Measurements from ENCODE around the gene KRT28.
A peak's percentile ranks its signal among the peaks of the same experiment; 100 is the strongest.

GRCh38 chr17:40818733-40819527 is 19.2 kb upstream of the KRT28 start:
- TF ChIP-seq CTCF (IDR thresholded peaks at IDR 0.05) (no peak), CBX2 (IDR thresholded peaks at IDR 0.05; ENCODE audit: borderline replicate concordance, low read depth) (no peak), MAFK (IDR thresholded peaks at IDR 0.05; ENCODE audit: partially characterized antibody) (peak; percentile 69), RAD21 (conservative IDR thresholded peaks at IDR 0.05 in 1 of 2, IDR thresholded peaks at IDR 0.05 in 1 of 2) (no peak; a peak in 1 of 5 replicates), ZFP36 (IDR thresholded peaks at IDR 0.05; ENCODE audit: borderline replicate concordance, partially characterized antibody) (no peak), POLR2AphosphoS2 (conservative IDR thresholded peaks at IDR 0.05; ENCODE audit: low read length) (no peak), RFX5 (IDR thresholded peaks at IDR 0.05) (no peak), REST (IDR thresholded peaks at IDR 0.05) (no peak), EP300 (IDR thresholded peaks at IDR 0.05) (no peak), KDM1A (IDR thresholded peaks at IDR 0.05; ENCODE audit: low read depth) (no peak), POLR2A (IDR thresholded peaks at IDR 0.05; ENCODE audit: low read length) (peak; percentile 41), USF2 (IDR thresholded peaks at IDR 0.05) (no peak), NPAS2 (CRISPR knock-in tag; IDR thresholded peaks at IDR 0.05; ENCODE audit: borderline replicate concordance) (no peak)
